Esophagus squamous epithelium (tissue), 5 donors: ENCODE results near the gene SPINT2. TPM values are rescaled to one million over a fixed set of nuclear protein-coding genes. Genes with fewer than 3 reads are reported as not detected.

Experiments used
- DNase-seq: peaks from one replicate; lab custom pipeline; 2025; lab: John Stamatoyannopoulos, UW
- H3K27ac ChIP-seq, 4 donors: fragments of 200-600 bp; sonication (generic); one replicate each; pipeline ENCODE4 v1.5.1; 2016 to 2019; ENCODE audit warnings: mild to moderate bottlenecking in 1 of 4
- H3K27me3 ChIP-seq, 4 donors: fragments of 200-600 bp; sonication (generic); 1 replicate in 3 of 4; 2 replicates in 1 of 4; pipeline versions ENCODE4 v1.5.1 to v1.6.0; 2017 to 2021; ENCODE audit warnings: antibody characterized with exemption in 1 of 4
- H3K36me3 ChIP-seq, 3 donors: fragments of 200-600 bp; sonication (generic); one replicate each; pipeline ENCODE4 v1.5.1; 2016 to 2019
- H3K4me1 ChIP-seq, 3 donors: fragments of 200-600 bp; sonication (generic); one replicate each; pipeline ENCODE4 v1.5.1; 2017 to 2019
- H3K4me3 ChIP-seq, 4 donors: fragments of 200-600 bp; sonication (generic); 1 replicate in 3 of 4; 2 replicates in 1 of 4; pipeline ENCODE4 v1.5.1; 2016 to 2019; ENCODE audit warnings: mild to moderate bottlenecking in 2 of 4, moderate library complexity in 1 of 4
- H3K9me3 ChIP-seq, 3 donors: fragments of 200-600 bp; sonication (generic); one replicate each; pipeline ENCODE4 v1.5.1; 2016 to 2019
- POLR2A ChIP-seq, 4 donors: fragments of 450-650 bp; IDR thresholded peaks; one replicate each; pipeline ENCODE4 v1.6.1; 2017; ENCODE audit warnings: antibody characterized with exemption in 4 of 4, mild to moderate bottlenecking in 4 of 4, moderate library complexity in 3 of 4
- WGBS, 2 donors: methylation state at CpG; one replicate each; pipeline ENCODE4 v1.1.5; 2018; 5-methylcytosine and 5-hydroxymethylcytosine counted together
- intact Hi-C: fragments of 100-400 bp; cut with DNase I; formaldehyde crosslinking; loops from one replicate; pipeline ENCODE4 v1.15.0; 2022
- total RNA-seq, 4 donors: library from RNA; depleted of rRNA; stranded (reverse); fragments of >200 nt; gene quantifications; one replicate each; pipeline ENCODE4 v1.1.0, GENCODE V29; 2016
- TF ChIP-seq, protein P1 (sequence below), 6 experiments: fragments of 450-650 bp in 4 of 6; fragments of 200-600 bp in 2 of 6; sonication (generic) in 2 of 6; IDR thresholded peaks; one replicate each; pipeline ENCODE4 v1.5.1; 2016 to 2019; ENCODE audit warnings: antibody characterized with exemption in 6 of 6, mild to moderate bottlenecking in 4 of 6, moderate library complexity in 4 of 6
- donor health status: DM: yes; HTN: yes; CAD: no.

Gene SPINT2
- total RNA-seq, 4 donors from 2014 or later = 345 to 663 (median 433) TPM

- TF ChIP-seq, protein P1, sequence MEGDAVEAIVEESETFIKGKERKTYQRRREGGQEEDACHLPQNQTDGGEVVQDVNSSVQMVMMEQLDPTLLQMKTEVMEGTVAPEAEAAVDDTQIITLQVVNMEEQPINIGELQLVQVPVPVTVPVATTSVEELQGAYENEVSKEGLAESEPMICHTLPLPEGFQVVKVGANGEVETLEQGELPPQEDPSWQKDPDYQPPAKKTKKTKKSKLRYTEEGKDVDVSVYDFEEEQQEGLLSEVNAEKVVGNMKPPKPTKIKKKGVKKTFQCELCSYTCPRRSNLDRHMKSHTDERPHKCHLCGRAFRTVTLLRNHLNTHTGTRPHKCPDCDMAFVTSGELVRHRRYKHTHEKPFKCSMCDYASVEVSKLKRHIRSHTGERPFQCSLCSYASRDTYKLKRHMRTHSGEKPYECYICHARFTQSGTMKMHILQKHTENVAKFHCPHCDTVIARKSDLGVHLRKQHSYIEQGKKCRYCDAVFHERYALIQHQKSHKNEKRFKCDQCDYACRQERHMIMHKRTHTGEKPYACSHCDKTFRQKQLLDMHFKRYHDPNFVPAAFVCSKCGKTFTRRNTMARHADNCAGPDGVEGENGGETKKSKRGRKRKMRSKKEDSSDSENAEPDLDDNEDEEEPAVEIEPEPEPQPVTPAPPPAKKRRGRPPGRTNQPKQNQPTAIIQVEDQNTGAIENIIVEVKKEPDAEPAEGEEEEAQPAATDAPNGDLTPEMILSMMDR (IDR thresholded peaks at IDR 0.05) = no peak
- TF ChIP-seq POLR2A (IDR thresholded peaks at IDR 0.05) = no peak
- WGBS, 2 donors = 44 to 58% methylated on average over 4 to 5 of the region's 34 CpGs
- intact Hi-C loops = no loop called here
- peak overlapping the region; percentile 63 to 83 (median 75) for H3K4me3 ChIP-seq
- peak overlapping the region; percentile 91 to 98 (median 96) for H3K27ac ChIP-seq
- H3K27me3 ChIP-seq = peaks cover 0 to 15% (median 0%) of the 10 kb centered on the region in 4 donors
- no peaks in the 10 kb centered on the region for H3K9me3 ChIP-seq
- H3K4me1 ChIP-seq = peaks cover 6 to 47% (median 9%) of the 10 kb centered on the region in 3 donors
- no peak for DNase-seq
- H3K36me3 ChIP-seq = no peaks in the 10 kb centered on the region
Measured at GRCh38 chr19:38263689-38264485, 486 bp upstream of the SPINT2 start.

DNA sequence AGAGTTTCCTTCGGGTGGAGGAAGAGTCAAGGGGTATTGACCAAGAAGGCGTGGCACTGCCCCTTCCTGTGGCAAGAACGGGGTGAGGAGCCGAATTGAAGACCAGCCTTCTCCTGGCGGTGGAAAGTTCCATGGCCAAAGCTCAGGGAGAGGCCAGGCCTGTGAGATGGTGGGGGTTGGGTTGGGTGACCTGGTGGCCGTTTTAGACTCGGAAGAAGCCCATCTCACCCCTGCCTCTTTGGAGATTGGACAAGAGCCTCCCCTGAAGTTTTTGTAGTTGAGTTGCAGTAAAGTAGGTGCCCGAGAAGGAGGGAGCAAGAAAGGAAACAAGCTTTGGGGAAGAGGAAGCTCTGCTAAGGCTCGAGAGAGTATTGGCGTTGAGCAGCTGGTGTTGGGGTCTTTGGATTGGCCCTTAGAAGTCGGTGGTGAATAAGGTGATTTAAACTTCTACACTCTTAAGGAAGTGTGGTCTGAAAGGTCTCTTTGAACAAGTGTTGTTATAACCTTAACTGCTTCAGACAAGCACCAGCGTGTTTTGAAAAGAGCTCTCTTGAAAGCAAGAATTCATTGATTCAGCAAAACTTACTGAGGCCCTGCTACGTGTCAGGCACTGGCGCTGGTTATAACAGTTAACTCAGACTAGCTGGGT lies 964 bp downstream of the SPINT2 start:
- H3K4me1 ChIP-seq = peaks cover 6 to 58% (median 9%) of the 10 kb centered on the region in 3 donors
- no peak for DNase-seq
- H3K9me3 ChIP-seq = no peaks in the 10 kb centered on the region
- 21 to 58% methylated on average over 14 of the region's 14 CpGs for WGBS, 2 donors
- H3K4me3 ChIP-seq = peak overlapping the region; percentile 63 to 83 (median 75)
- intact Hi-C loops = no loop called here
- H3K36me3 ChIP-seq = peaks cover 0 to 7% (median 0%) of the 10 kb centered on the region in 3 donors
- TF ChIP-seq, protein P1 (IDR thresholded peaks at IDR 0.05) = peak in 1 of 6 experiments; percentile 11
- peak in 1 of 4 donors; percentile 29 for TF ChIP-seq POLR2A (IDR thresholded peaks at IDR 0.05)
- H3K27ac ChIP-seq = peak overlapping the region; percentile 91 to 98 (median 96)
- H3K27me3 ChIP-seq = peaks cover 0 to 15% (median 0%) of the 10 kb centered on the region in 4 donors

DNA sequence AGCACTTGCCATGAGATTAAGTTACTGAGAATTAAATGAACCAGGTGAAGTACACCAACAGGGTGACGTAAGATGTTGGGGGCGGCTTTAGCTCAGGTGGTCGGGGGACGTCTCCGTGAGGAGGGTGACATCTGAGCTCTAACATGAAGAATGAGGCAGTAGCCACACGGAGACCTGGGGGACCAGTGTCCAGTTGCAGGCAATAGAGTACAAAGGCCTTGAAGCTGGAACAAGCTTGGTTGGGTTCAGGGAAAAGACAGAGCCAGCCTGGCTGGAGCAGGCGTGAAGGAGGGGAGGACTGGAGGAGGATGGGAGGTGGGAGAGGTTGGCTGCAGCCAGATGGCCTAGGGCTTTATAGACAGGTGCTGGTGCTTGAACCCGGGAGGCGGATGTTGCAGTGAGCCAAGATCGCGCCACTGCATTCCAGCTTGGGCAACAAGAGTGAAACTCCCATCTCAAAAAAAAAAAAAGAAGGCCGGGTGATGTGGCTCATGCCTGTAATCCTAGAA lies 1.6 kb downstream of the SPINT2 start:
- peaks cover 0 to 11% (median 0%) of the 10 kb centered on the region in 3 donors for H3K36me3 ChIP-seq
- intact Hi-C loops = no loop called here
- peaks cover 6 to 64% (median 9%) of the 10 kb centered on the region in 3 donors for H3K4me1 ChIP-seq
- H3K27me3 ChIP-seq = peaks cover 0 to 15% (median 0%) of the 10 kb centered on the region in 4 donors
- 35 to 72% methylated on average over 12 of the region's 12 CpGs for WGBS, 2 donors
- H3K27ac ChIP-seq = peak overlapping the region; percentile 91 to 98 (median 96)
- H3K9me3 ChIP-seq = no peaks in the 10 kb centered on the region
- no peak for DNase-seq
- TF ChIP-seq POLR2A (IDR thresholded peaks at IDR 0.05) = no peak
- TF ChIP-seq, protein P1 (IDR thresholded peaks at IDR 0.05) = no peak
- H3K4me3 ChIP-seq = peak overlapping the region; percentile 63 to 83 (median 75)

- Histone ChIP-seq H3K4me3 (peak overlapping the region; percentile 63 to 83 (median 75)), H3K9me3 (no peaks in the 10 kb centered on the region), H3K4me1 (peaks cover 6 to 64% (median 9%) of the 10 kb centered on the region in 3 donors), H3K36me3 (peaks cover 0 to 11% (median 0%) of the 10 kb centered on the region in 3 donors), H3K27me3 (peaks cover 0 to 15% (median 0%) of the 10 kb centered on the region in 4 donors), H3K27ac (peak overlapping the region; percentile 91 to 98 (median 96))
- TF ChIP-seq, protein P1 (IDR thresholded peaks at IDR 0.05) = no peak
- 27 to 71% methylated on average over 8 to 12 of the region's 12 CpGs for WGBS, 2 donors
- no peak for DNase-seq
- intact Hi-C loops = no loop called here
Measured at GRCh38 chr19:38266981-38267597, 2.7 kb downstream of the SPINT2 start.
